GM12878 (cell line): ENCODE results near the gene SNX8. TPM values are rescaled to one million over a fixed set of nuclear protein-coding genes. Genes with fewer than 3 reads are reported as not detected.

Source experiments
- ATAC-seq: fragments of 200-7000 bp; cut with Tn5 transposase; 3 replicates; pipeline ENCODE4 v1.9.1; 2020; ENCODE audit warnings: mild to moderate bottlenecking, moderate library complexity
- BruUV-seq: library from RNA; stranded (reverse); fragments of 400-500 nt; replicated peaks from 2 replicates; lab custom pipeline; 2021; lab: Mats Ljungman, UMichigan
- CTCF ChIA-PET: fragments of 300-600 bp; sonication (Branson Sonifier 250); formaldehyde crosslinking; extraction: SDS; loops from one replicate; lab custom pipeline; 2021; ENCODE audit warnings: inconsistent platforms; lab: Yijun Ruan, JAX
- POLR2A ChIA-PET: fragments of 350-600 bp; formaldehyde crosslinking; extraction: SDS; loops from one replicate; lab custom pipeline; 2021; ENCODE audit warnings: inconsistent platforms; lab: Charles Lee
- RAD21 ChIA-PET: fragments of 300-600 bp; sonication (Branson Sonifier 250); formaldehyde crosslinking; loops from one replicate; lab custom pipeline; 2023; ENCODE audit warnings: antibody characterized with exemption; ENCODE audit not compliant: unreplicated experiment; lab: Charles Lee
- SMC1A ChIA-PET: fragments of 300-600 bp; sonication (Branson Sonifier 250); formaldehyde crosslinking; loops from one replicate; lab custom pipeline; 2023; ENCODE audit not compliant: unreplicated experiment, uncharacterized antibody; lab: Charles Lee
- DNase-seq: peaks from one replicate; pipeline ENCODE4 v3.0.0-alpha.2; 2011; ENCODE audit warnings: low read depth, low spot score
- FAIRE-seq: peaks from 3 replicates; lab custom pipeline; 2011; peaks lifted over from hg19 to GRCh38; lab: Jason Lieb, UNC
- H2AFZ ChIP-seq: 2 replicates; pipeline ENCODE4 v1.6.0; 2011; ENCODE audit warnings: low read depth, low read length, control low read depth; ENCODE audit not compliant: control insufficient read depth
- H3K27ac ChIP-seq: 2 replicates; pipeline ENCODE4 v1.5.1; 2011; ENCODE audit warnings: control low read depth; ENCODE audit not compliant: control insufficient read depth, insufficient read depth
- H3K27me3 ChIP-seq, 2 experiments: replicated peaks in 1 of 2; 2 replicates each; pipeline versions ENCODE4 v1.6.0 to v1.6.1; 2011; ENCODE audit warnings: low read length in 1 of 2; ENCODE audit not compliant: control insufficient read depth in 2 of 2, insufficient read depth in 2 of 2
- H3K36me3 ChIP-seq, 2 experiments: 2 replicates each; pipeline ENCODE4 v1.5.1; 2011; ENCODE audit warnings: low read length in 1 of 2; ENCODE audit not compliant: control insufficient read depth in 2 of 2, insufficient read depth in 2 of 2
- H3K4me1 ChIP-seq: 2 replicates; pipeline ENCODE4 v1.6.1; 2011; ENCODE audit warnings: mild to moderate bottlenecking, low read length, moderate library complexity, mixed read lengths; ENCODE audit not compliant: control insufficient read depth, insufficient read depth
- H3K4me2 ChIP-seq: 2 replicates; pipeline ENCODE4 v1.6.0; 2011; ENCODE audit warnings: control low read depth; ENCODE audit not compliant: control insufficient read depth, insufficient read depth
- H3K4me3 ChIP-seq: fragments of 200-600 bp; sonication (generic); 2 replicates; pipeline ENCODE4 v1.5.1; 2016
- H3K79me2 ChIP-seq: 2 replicates; pipeline ENCODE4 v1.6.0; 2011; ENCODE audit warnings: low read length; ENCODE audit not compliant: control insufficient read depth, insufficient read depth
- H3K9ac ChIP-seq: 2 replicates; pipeline ENCODE4 v1.8.0; 2011; ENCODE audit warnings: low read length, control low read depth, mixed read lengths; ENCODE audit not compliant: control insufficient read depth, insufficient read depth
- H3K9me3 ChIP-seq: replicated peaks from 3 replicates; pipeline ENCODE4 v1.5.1; 2011; ENCODE audit warnings: mild to moderate bottlenecking, low read length; ENCODE audit not compliant: control insufficient read depth, insufficient read depth
- H4K20me1 ChIP-seq: 2 replicates; pipeline ENCODE4 v1.6.0; 2011; ENCODE audit not compliant: control insufficient read depth, insufficient read depth
- CBFB ChIP-seq: IDR thresholded peaks from 2 replicates; pipeline ENCODE4 v1.6.1; 2016; ENCODE audit warnings: antibody characterized with exemption, low read depth
- E2F8 ChIP-seq: fragments of 450-650 bp; IDR thresholded peaks from 2 replicates; pipeline ENCODE4 v1.6.1; 2018; ENCODE audit warnings: mild to moderate bottlenecking, low read depth, moderate library complexity; ENCODE audit not compliant: partially characterized antibody
- ETV6 ChIP-seq, 2 experiments: fragments of 450-650 bp in 1 of 2; IDR thresholded peaks in 1 of 2; conservative IDR thresholded peaks in 1 of 2; 2 replicates each; pipeline ENCODE4 v1.6.1; 2014; ENCODE audit warnings: antibody characterized with exemption in 1 of 2, borderline replicate concordance in 1 of 2, low read depth in 1 of 2, mild to moderate bottlenecking in 1 of 2, moderate library complexity in 1 of 2
- HDAC2 ChIP-seq: fragments of 200-600 bp; sonication (generic); IDR thresholded peaks from 2 replicates; pipeline ENCODE4 v1.6.1; 2017
- KAT2A ChIP-seq: conservative IDR thresholded peaks from 2 replicates; pipeline ENCODE4 v1.6.1; 2011; ENCODE audit warnings: low read depth, low read length; ENCODE audit not compliant: control insufficient read depth
- MAX ChIP-seq: IDR thresholded peaks from 2 replicates; pipeline ENCODE4 v1.6.1; 2012; ENCODE audit warnings: low read depth, low read length, improper control_type of control experiment
- NRF1 ChIP-seq: conservative IDR thresholded peaks from 2 replicates; pipeline ENCODE4 v1.6.1; 2011; ENCODE audit warnings: mild to moderate bottlenecking, low read depth, low read length, improper control_type of control experiment
- POLR2AphosphoS2 ChIP-seq: IDR thresholded peaks from 2 replicates; pipeline ENCODE4 v1.6.1; 2011; ENCODE audit warnings: low read depth, mild to moderate bottlenecking, low read length, improper control_type of control experiment, moderate library complexity
- RELA ChIP-seq: fragments of 450-650 bp; IDR thresholded peaks from 2 replicates; pipeline ENCODE4 v1.8.0; 2014; ENCODE audit warnings: borderline replicate concordance; ENCODE audit not compliant: partially characterized antibody
- SMARCA5 ChIP-seq: fragments of 450-650 bp; IDR thresholded peaks from 2 replicates; pipeline ENCODE4 v1.6.1; 2017; ENCODE audit warnings: mild to moderate bottlenecking
- WGBS: methylation state at CpG from one replicate; pipeline ENCODE4 v1.1.6; 2016; ENCODE audit warnings: low lambda C conversion rate; ENCODE audit not compliant: insufficient replicate concordance, insufficient coverage; ENCODE audit errors: missing lambda C conversion rate; 5-methylcytosine and 5-hydroxymethylcytosine counted together
- in situ Hi-C: fragments of 300-500 bp; cut with MboI; formaldehyde crosslinking; loops from 9 replicates; pipeline ENCODE4 v1.14.3; 2018; ENCODE audit warnings: mixed read lengths
- intact Hi-C: fragments of 100-400 bp; cut with micrococcal nuclease; formaldehyde crosslinking; loops from one replicate; pipeline ENCODE4 v1.14.2; 2022; ENCODE audit not compliant: unreplicated experiment
- polyA plus RNA-seq, 11 experiments: library from polyadenylated mRNA; depleted of rRNA in 4 of 11; unstranded in 6 of 11; stranded (reverse) in 5 of 11; fragments of >200 nt; fragmentation: Nextera tagmentation in 4 of 11; fragmentation: Illumina TruSeq in 1 of 11; extraction: Ambion mirVana in 4 of 11; extraction: Trizol in 1 of 11; gene quantifications; 1 replicate in 1 of 11; 2 replicates in 10 of 11; pipeline versions ENCODE4 v1.2.1 to v1.2.3, GENCODE V29; 2011 to 2016; ENCODE audit warnings: inconsistent platforms in 2 of 11, missing spikeins in 2 of 11, low read depth in 1 of 11
- total RNA-seq, 4 experiments: library from RNA; depleted of rRNA in 3 of 4; stranded (reverse); fragments of >200 nt in 3 of 4; fragmentation: Illumina TruSeq in 1 of 4; extraction: Trizol in 1 of 4; gene quantifications; 2 replicates each; pipeline versions ENCODE4 v1.2.1 to v1.2.3, GENCODE V29; 2013 to 2021

Gene SNX8
- total and polyA plus RNA-seq, 10 of the 15 experiments (the other 5 are each of a cell fraction or from before 2014, with no cell fraction given), result 6.4 to 210 (median 97.6) TPM

- FAIRE-seq (no peak), ATAC-seq (no peak), DNase-seq (no peak)
- no peak overlapping the region for H3K4me2 ChIP-seq
- H3K27me3 ChIP-seq, result no peaks in the 10 kb centered on the region
- ChIA-PET RAD21 (no interaction called here), POLR2A (no interaction called here), CTCF (interaction anchor here (2.8 kb wide), 1 partner anchor 85 kb away, joined by 10 read pairs; no protein-coding TSS in a partner anchor), SMC1A (interaction anchor here (1.3 kb wide), 1 partner anchor 46 kb away, joined by 3 read pairs; no protein-coding TSS in a partner anchor)
- no TSS peak for BruUV-seq
- H2AFZ ChIP-seq, result no peak overlapping the region
- H3K9me3 ChIP-seq, result no peaks in the 10 kb centered on the region
- H3K36me3 ChIP-seq, result peaks cover 13 to 20% of the 10 kb centered on the region in 2 experiments
- H3K9ac ChIP-seq, result no peak overlapping the region
- intact Hi-C loops (no loop called here), in situ Hi-C loops (no loop called here)
- no peak for TF ChIP-seq MAX
- no peak for TF ChIP-seq RELA
- no peak for TF ChIP-seq SMARCA5
- no peak for TF ChIP-seq HDAC2
- TF ChIP-seq E2F8, result no peak
- no peak for TF ChIP-seq NRF1
- no peak for TF ChIP-seq KAT2A
- no peak for TF ChIP-seq ETV6 (conservative IDR thresholded peaks at IDR 0.05 in 1 of 2, IDR thresholded peaks at IDR 0.05 in 1 of 2; ENCODE audit: borderline replicate concordance in 1 of 2, low read depth in 1 of 2)
- no peak for TF ChIP-seq POLR2AphosphoS2
- no peak for TF ChIP-seq CBFB
- peaks cover 34% of the 10 kb centered on the region for H3K4me1 ChIP-seq
- H3K4me3 ChIP-seq, result no peak overlapping the region
- WGBS, result 98% methylated on average over 18 of the region's 18 CpGs
- no peaks in the 10 kb centered on the region for H4K20me1 ChIP-seq
- H3K79me2 ChIP-seq, result peaks cover 7% of the 10 kb centered on the region
- H3K27ac ChIP-seq, result no peak overlapping the region
Observed at GRCh38 chr7:2263176-2263575, 51.1 kb downstream of the SNX8 start.
